Spleen (tissue), 11 donors: Measurements from ENCODE around the gene ZBTB7C. TPM values are rescaled to one million over a fixed set of nuclear protein-coding genes. Genes with fewer than 3 reads are reported as not detected.

Experiments used
- DNase-seq: peaks from one replicate; pipeline ENCODE4 v3.0.0-alpha.2; 2020
- H3K27ac ChIP-seq, 8 donors: fragments of 200-600 bp; sonication (generic) in 7 of 8; 1 replicate in 4 of 8; 2 replicates in 4 of 8; pipeline versions ENCODE4 v1.5.0 to v1.8.0; 2016 to 2021; ENCODE audit warnings: inconsistent platforms in 4 of 8, mild to moderate bottlenecking in 4 of 8, moderate library complexity in 1 of 8
- H3K27me3 ChIP-seq, 7 donors: fragments of 200-600 bp; sonication (generic) in 6 of 7; replicated peaks in 1 of 7; 1 replicate in 4 of 7; 2 replicates in 3 of 7; pipeline versions ENCODE4 v1.5.0 to v1.8.0; 2016 to 2021; ENCODE audit warnings: inconsistent platforms in 3 of 7, mild to moderate bottlenecking in 1 of 7
- H3K36me3 ChIP-seq, 6 donors: fragments of 200-600 bp; sonication (generic) in 5 of 6; 1 replicate in 4 of 6; 2 replicates in 2 of 6; pipeline versions ENCODE4 v1.5.0 to v1.8.0; 2016 to 2021; ENCODE audit warnings: inconsistent platforms in 2 of 6
- H3K4me1 ChIP-seq, 6 donors: fragments of 200-600 bp; sonication (generic) in 5 of 6; 1 replicate in 3 of 6; 2 replicates in 3 of 6; pipeline versions ENCODE4 v1.5.0 to v1.8.0; 2016 to 2021; ENCODE audit warnings: inconsistent platforms in 3 of 6
- H3K4me3 ChIP-seq, 8 donors: fragments of 200-600 bp; sonication (generic) in 7 of 8; 1 replicate in 4 of 8; 2 replicates in 4 of 8; pipeline versions ENCODE4 v1.5.0 to v1.8.0; 2016 to 2021; ENCODE audit warnings: inconsistent platforms in 4 of 8, mild to moderate bottlenecking in 4 of 8, moderate library complexity in 2 of 8
- H3K9me3 ChIP-seq, 8 donors: fragments of 200-600 bp; sonication (generic) in 7 of 8; 1 replicate in 4 of 8; 2 replicates in 4 of 8; pipeline versions ENCODE4 v1.5.0 to v1.8.0; 2016 to 2021; ENCODE audit warnings: inconsistent platforms in 4 of 8
- CTCF ChIP-seq, 11 experiments: fragments of 200-600 bp in 7 of 11; fragments of 450-650 bp in 4 of 11; sonication (generic) in 4 of 11; IDR thresholded peaks in 8 of 11; conservative IDR thresholded peaks in 3 of 11; 1 replicate in 7 of 11; 2 replicates in 4 of 11; pipeline versions ENCODE4 v1.4.0 to v1.8.0; 2016 to 2021; ENCODE audit warnings: antibody characterized with exemption in 11 of 11, inconsistent platforms in 4 of 11, mild to moderate bottlenecking in 1 of 11
- POLR2A ChIP-seq, 3 donors: fragments of 450-650 bp; IDR thresholded peaks; one replicate each; pipeline ENCODE4 v1.5.1; 2017; ENCODE audit warnings: antibody characterized with exemption in 3 of 3, mild to moderate bottlenecking in 1 of 3
- POLR2AphosphoS5 ChIP-seq, 3 donors: sonication (generic); formaldehyde crosslinking; IDR thresholded peaks; one replicate each; pipeline ENCODE4 v1.5.1; 2017; ENCODE audit warnings: antibody characterized with exemption in 3 of 3
- WGBS, 5 donors: extraction: QIAGEN DNeasy Blood & Tissue Kit in 3 of 5; methylation state at CpG; one replicate each; pipeline versions ENCODE4 v1.1.5 to v1.1.7; 2013 to 2018; 5-methylcytosine and 5-hydroxymethylcytosine counted together
- intact Hi-C: fragments of 100-400 bp; cut with DNase I; formaldehyde crosslinking; loops from one replicate; pipeline ENCODE4 v1.15.0; 2023; ENCODE audit warnings: low total_unique reads
- polyA plus RNA-seq, 3 donors: library from polyadenylated mRNA; stranded (reverse); fragments of 200-250 nt; gene quantifications; one replicate each; pipeline ENCODE4 v1.2.1, GENCODE V29; 2013
- total RNA-seq, 7 donors: library from RNA; depleted of rRNA in 3 of 7; stranded (reverse); fragments of >200 nt in 3 of 7; fragmentation: NEBNext Ultra II Directional in 4 of 7; extraction: Animal tissue kit (Norgen Biotek cat#: 25700) in 4 of 7; gene quantifications; one replicate each; pipeline versions ENCODE4 v1.1.0 to v1.2.1, GENCODE V29; 2016 to 2021
- donor health status: healthy with polysubstance abuse.
- donor health status: DM: no; HTN: no; CAD: no; lungs with moderate emphysema.
- donor health status: DM: no; HTN: no; CAD: no.
- donor health status: Bipolar disorder and iron deficiency.
- donor health status: healthy.
- donor health status: DM: no; HTN: no; CAD: no.
- donor health status: DM: yes; HTN: yes; CAD: no.

The ZBTB7C gene
- total and polyA plus RNA-seq, 10 donors: 1.00 to 64.2 (median 18.8) TPM

- H3K27me3 ChIP-seq: peaks cover 0 to 22% (median 0%) of the 10 kb centered on the region in 7 donors
- 60 to 90% (median 76%) methylated on average over 1 of the region's 1 CpG for WGBS, 5 donors
- H3K4me3 ChIP-seq: no peak overlapping the region
- intact Hi-C loops: no loop called here
- H3K4me1 ChIP-seq: peaks cover 0 to 18% (median 3%) of the 10 kb centered on the region in 6 donors
- no peaks in the 10 kb centered on the region for H3K9me3 ChIP-seq
- no peaks in the 10 kb centered on the region for H3K36me3 ChIP-seq
- no peak for DNase-seq
- TF ChIP-seq POLR2AphosphoS5 (IDR thresholded peaks at IDR 0.05) (no peak), POLR2A (IDR thresholded peaks at IDR 0.05) (no peak), CTCF (IDR thresholded peaks at IDR 0.05 in 8 of 11, conservative IDR thresholded peaks at IDR 0.05 in 3 of 11) (no peak)
- no peak overlapping the region for H3K27ac ChIP-seq
These were observed 21.9 kb downstream of the ZBTB7C start for GRCh38 chr18:48387300-48387699.

- Histone ChIP-seq H3K27ac (no peak overlapping the region), H3K4me3 (no peak overlapping the region), H3K27me3 (peaks cover 0 to 16% (median 0%) of the 10 kb centered on the region in 7 donors), H3K9me3 (no peaks in the 10 kb centered on the region), H3K36me3 (no peaks in the 10 kb centered on the region), H3K4me1 (peaks cover 0 to 7% (median 0%) of the 10 kb centered on the region in 6 donors)
- no peak for TF ChIP-seq POLR2AphosphoS5 (IDR thresholded peaks at IDR 0.05)
- no peak for TF ChIP-seq CTCF (IDR thresholded peaks at IDR 0.05 in 8 of 11, conservative IDR thresholded peaks at IDR 0.05 in 3 of 11)
- no peak for TF ChIP-seq POLR2A (IDR thresholded peaks at IDR 0.05)
- WGBS, 5 donors: 28 to 48% (median 38%) methylated on average over 12 of the region's 12 CpGs
- intact Hi-C loops: no loop called here
- no peak for DNase-seq
These were observed 23.6 kb downstream of the ZBTB7C start for GRCh38 chr18:48385596-48385995.

DNA sequence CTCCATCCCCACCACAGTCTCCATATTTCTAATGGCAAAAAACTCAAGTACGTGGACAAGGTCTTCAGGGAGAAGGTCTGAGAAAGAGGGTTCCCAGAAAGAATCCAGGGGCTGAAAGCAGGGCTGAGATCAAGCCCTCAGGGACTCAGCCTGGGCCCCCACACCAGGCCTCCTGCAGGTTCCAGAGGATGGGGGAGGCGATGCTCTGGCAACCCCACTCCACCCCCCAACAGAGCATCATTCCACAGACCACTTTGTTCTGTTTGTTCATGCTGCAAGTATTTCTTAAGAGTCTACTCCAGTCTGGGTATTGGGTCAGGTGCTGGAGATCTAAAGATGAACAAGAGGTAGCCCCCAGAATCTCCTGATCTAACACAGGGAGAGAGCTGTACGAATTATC, 32.2 kb downstream of the ZBTB7C start:
- no peaks in the 10 kb centered on the region for H3K36me3 ChIP-seq
- DNase-seq: no peak
- no peak overlapping the region for H3K4me3 ChIP-seq
- 33 to 79% (median 68%) methylated on average over 3 of the region's 3 CpGs for WGBS, 5 donors
- TF ChIP-seq POLR2A (IDR thresholded peaks at IDR 0.05): no peak
- no peak for TF ChIP-seq POLR2AphosphoS5 (IDR thresholded peaks at IDR 0.05)
- no peak for TF ChIP-seq CTCF (IDR thresholded peaks at IDR 0.05 in 8 of 11, conservative IDR thresholded peaks at IDR 0.05 in 3 of 11)
- peaks cover 0 to 23% (median 7%) of the 10 kb centered on the region in 6 donors for H3K4me1 ChIP-seq
- H3K27me3 ChIP-seq: peaks cover 0 to 7% (median 0%) of the 10 kb centered on the region in 7 donors
- no peaks in the 10 kb centered on the region for H3K9me3 ChIP-seq
- H3K27ac ChIP-seq: no peak overlapping the region
- intact Hi-C loops: no loop called here

DNA sequence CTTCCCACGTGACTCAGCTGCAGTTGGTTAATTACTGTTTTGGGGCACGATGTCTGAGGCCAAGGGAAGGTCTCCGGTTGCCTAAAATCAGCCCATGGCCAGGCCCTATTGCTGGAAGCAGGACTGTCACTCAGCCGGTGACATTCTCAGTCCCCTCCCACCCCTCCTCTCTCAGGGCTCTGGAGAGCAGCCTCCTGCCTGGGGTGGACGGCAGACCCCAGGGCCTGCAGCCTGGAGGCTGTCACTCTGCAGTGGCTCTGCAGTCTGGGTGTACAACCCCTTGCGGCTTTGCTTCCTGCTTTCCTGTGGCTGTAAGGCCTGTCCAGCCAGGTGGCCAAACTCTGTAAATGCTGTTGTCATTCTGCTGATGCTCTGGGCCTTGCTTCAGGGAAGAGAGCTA, 32.8 kb downstream of the ZBTB7C start:
- H3K4me1 ChIP-seq: peaks cover 0 to 23% (median 7%) of the 10 kb centered on the region in 6 donors
- WGBS, 5 donors: 39 to 55% (median 42%) methylated on average over 5 to 6 of the region's 6 CpGs
- no peaks in the 10 kb centered on the region for H3K9me3 ChIP-seq
- intact Hi-C loops: no loop called here
- H3K27me3 ChIP-seq: peaks cover 0 to 7% (median 0%) of the 10 kb centered on the region in 7 donors
- no peak overlapping the region for H3K27ac ChIP-seq
- DNase-seq: no peak
- H3K36me3 ChIP-seq: no peaks in the 10 kb centered on the region
- H3K4me3 ChIP-seq: no peak overlapping the region
- no peak for TF ChIP-seq POLR2AphosphoS5 (IDR thresholded peaks at IDR 0.05)
- TF ChIP-seq CTCF (IDR thresholded peaks at IDR 0.05 in 8 of 11, conservative IDR thresholded peaks at IDR 0.05 in 3 of 11): no peak
- TF ChIP-seq POLR2A (IDR thresholded peaks at IDR 0.05): no peak
